RWPE2 (cell line): ENCODE results near the gene LDB2.

Experiments
- ATAC-seq: fragments of 200-7000 bp; cut with Tn5 transposase; 3 replicates; pipeline ENCODE4 v1.9.1; 2021; ENCODE audit warnings: low read depth
- DNase-seq: peaks from one replicate; pipeline ENCODE4 v3.0.0-alpha.2; 2020; ENCODE audit warnings: low spot score
- H3K27ac ChIP-seq: fragments of 450-650 bp; 2 replicates; pipeline ENCODE4 v1.5.1; 2017; ENCODE audit warnings: mild to moderate bottlenecking; ENCODE audit not compliant: poor library complexity, severe bottlenecking
- H3K27me3 ChIP-seq: fragments of 250-450 bp; sonication (Bioruptor Pico); 2 replicates; pipeline ENCODE4 v1.5.1; 2021; ENCODE audit warnings: mild to moderate bottlenecking, moderate library complexity; ENCODE audit not compliant: insufficient read depth, poor library complexity, severe bottlenecking
- H3K36me3 ChIP-seq: fragments of 250-450 bp; sonication (Bioruptor Pico); 2 replicates; pipeline ENCODE4 v1.5.1; 2020; ENCODE audit warnings: low read depth, mild to moderate bottlenecking, moderate library complexity
- H3K4me1 ChIP-seq: fragments of 250-450 bp; sonication (Bioruptor Pico); 2 replicates; pipeline ENCODE4 v1.5.1; 2021; ENCODE audit warnings: mild to moderate bottlenecking, moderate library complexity; ENCODE audit not compliant: insufficient read depth, poor library complexity, severe bottlenecking
- H3K4me3 ChIP-seq: fragments of 250-450 bp; sonication (Bioruptor Pico); 2 replicates; pipeline ENCODE4 v1.5.1; 2021; ENCODE audit warnings: mild to moderate bottlenecking, moderate library complexity; ENCODE audit not compliant: severe bottlenecking
- H3K9me3 ChIP-seq: fragments of 250-450 bp; sonication (Bioruptor Pico); 2 replicates; pipeline ENCODE4 v1.5.1; 2021; ENCODE audit warnings: mild to moderate bottlenecking, moderate library complexity; ENCODE audit not compliant: severe bottlenecking
- TF ChIP-seq, protein P1 (sequence below): fragments of 450-650 bp; IDR thresholded peaks from one replicate; pipeline ENCODE4 v1.5.1; 2017; ENCODE audit warnings: mild to moderate bottlenecking, moderate library complexity; ENCODE audit not compliant: poor library complexity, severe bottlenecking

The LDB2 gene

DNA sequence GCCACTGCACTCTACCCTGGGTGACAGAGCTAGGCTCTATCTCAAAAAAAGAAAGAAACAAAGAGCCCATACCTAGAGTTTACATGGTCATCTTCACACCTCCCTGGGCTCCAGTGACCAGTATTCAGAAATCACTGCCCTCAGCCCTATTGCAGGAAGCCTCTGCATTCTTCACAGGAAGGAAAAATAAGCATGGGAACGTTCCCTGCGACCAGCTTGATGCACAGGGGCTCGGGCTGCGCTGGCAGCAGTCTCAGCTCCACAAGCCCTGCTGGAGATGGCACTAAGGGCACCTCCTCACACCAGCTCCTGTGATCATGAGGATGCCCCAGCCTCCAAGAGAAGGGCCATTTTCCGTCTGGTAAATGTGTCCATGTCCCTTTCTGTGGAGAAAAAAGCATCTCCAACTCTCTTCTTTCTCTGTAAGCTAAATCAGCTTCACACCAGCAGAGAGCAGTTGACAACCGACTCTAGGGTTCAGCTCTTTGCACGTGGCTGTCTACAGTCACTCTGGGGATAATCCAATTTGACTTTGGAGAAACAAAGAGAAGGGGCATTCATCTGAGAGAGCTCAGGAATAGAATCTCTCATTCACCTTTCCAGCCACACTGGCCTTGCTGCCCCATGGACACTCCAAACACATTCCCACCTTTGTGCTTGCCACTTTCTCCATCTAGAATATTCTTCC lies 33.1 kb downstream of the LDB2 start:
- ATAC-seq = no peak

DNA sequence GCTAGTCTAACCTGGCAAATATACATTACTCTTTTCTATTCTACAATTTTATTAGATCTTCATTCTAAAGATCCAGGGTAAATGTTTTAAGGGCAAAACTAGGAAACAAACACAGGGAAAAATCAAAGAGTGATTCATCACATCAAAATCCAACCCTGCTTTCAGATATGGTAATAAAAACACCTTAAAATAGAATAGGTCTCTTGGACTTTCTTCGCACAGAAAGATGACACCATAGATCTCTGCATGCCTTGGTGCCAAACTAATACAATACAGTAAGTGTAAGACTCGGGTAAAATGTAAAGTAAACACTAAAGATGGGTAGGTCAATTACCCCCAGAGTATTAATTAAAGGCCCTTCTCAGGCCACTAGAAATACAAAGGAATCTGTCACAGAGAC lies 34.2 kb downstream of the LDB2 start:
- DNase-seq (no peak), ATAC-seq (0 out of 3 replicates have a peak, but pooled peaks have one; percentile 17)
- H3K27ac ChIP-seq = no peak overlapping the region
- TF ChIP-seq, protein P1, sequence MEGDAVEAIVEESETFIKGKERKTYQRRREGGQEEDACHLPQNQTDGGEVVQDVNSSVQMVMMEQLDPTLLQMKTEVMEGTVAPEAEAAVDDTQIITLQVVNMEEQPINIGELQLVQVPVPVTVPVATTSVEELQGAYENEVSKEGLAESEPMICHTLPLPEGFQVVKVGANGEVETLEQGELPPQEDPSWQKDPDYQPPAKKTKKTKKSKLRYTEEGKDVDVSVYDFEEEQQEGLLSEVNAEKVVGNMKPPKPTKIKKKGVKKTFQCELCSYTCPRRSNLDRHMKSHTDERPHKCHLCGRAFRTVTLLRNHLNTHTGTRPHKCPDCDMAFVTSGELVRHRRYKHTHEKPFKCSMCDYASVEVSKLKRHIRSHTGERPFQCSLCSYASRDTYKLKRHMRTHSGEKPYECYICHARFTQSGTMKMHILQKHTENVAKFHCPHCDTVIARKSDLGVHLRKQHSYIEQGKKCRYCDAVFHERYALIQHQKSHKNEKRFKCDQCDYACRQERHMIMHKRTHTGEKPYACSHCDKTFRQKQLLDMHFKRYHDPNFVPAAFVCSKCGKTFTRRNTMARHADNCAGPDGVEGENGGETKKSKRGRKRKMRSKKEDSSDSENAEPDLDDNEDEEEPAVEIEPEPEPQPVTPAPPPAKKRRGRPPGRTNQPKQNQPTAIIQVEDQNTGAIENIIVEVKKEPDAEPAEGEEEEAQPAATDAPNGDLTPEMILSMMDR = no peak
- H3K4me1 ChIP-seq = no peaks in the 10 kb centered on the region
- H3K36me3 ChIP-seq = no peaks in the 10 kb centered on the region
- H3K27me3 ChIP-seq = peaks cover 16% of the 10 kb centered on the region
- H3K4me3 ChIP-seq = no peak overlapping the region
- H3K9me3 ChIP-seq = no peaks in the 10 kb centered on the region

More for the DNA sequence above, 33.1 kb downstream of the LDB2 start:
- Histone ChIP-seq H3K4me3 (no peak overlapping the region), H3K9me3 (no peaks in the 10 kb centered on the region), H3K27me3 (peaks cover 16% of the 10 kb centered on the region), H3K4me1 (no peaks in the 10 kb centered on the region), H3K36me3 (no peaks in the 10 kb centered on the region), H3K27ac (no peak overlapping the region)
- TF ChIP-seq, protein P1 = no peak
- no peak for DNase-seq

DNA sequence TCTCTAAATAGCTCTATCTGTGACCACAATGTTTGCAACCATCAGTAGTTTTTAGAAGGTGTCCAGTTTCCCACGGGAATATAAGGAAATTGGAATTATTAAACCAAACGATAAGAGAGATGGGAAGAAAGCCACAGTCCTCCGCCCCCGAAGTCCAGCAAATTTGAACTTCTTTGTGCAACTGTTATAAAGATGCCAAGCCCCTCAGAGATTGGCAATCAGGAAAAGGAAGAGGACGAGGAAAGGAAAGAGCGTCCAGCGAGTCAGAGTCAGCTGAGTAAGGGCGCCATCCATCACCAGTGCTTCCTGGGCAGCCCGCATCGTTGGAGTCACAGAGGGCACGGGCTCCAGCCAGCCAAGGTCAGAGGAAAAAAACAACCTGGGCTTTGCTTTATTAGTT lies 35.7 kb downstream of the LDB2 start:
- DNase-seq = no peak
- Histone ChIP-seq H3K27ac (no peak overlapping the region), H3K4me1 (no peaks in the 10 kb centered on the region), H3K4me3 (no peak overlapping the region), H3K36me3 (no peaks in the 10 kb centered on the region), H3K9me3 (no peaks in the 10 kb centered on the region), H3K27me3 (peaks cover 8% of the 10 kb centered on the region)
- ATAC-seq = no peak
- TF ChIP-seq, protein P1 = no peak

DNA sequence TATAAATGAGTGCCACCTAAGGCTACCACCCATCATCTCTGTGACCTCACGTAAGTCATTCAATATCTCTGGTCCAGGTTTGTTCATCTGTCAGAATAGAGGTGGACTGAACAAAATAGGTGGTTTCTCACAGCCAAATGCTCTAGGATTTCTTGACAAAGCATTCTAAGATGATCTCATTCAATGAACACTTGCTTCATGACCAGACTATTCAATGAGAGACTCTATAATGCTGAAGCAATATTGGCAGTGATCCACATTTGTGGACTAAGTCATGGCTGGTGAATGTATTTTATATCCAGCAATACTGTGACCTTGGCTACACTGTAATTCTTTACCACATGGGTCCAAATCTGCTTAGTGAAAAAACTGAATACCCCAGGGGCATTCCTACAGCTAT lies 37.9 kb downstream of the LDB2 start:
- H3K36me3 ChIP-seq = no peaks in the 10 kb centered on the region
- no peak overlapping the region for H3K4me3 ChIP-seq
- peaks cover 10% of the 10 kb centered on the region for H3K27me3 ChIP-seq
- no peak overlapping the region for H3K27ac ChIP-seq
- no peaks in the 10 kb centered on the region for H3K4me1 ChIP-seq
- TF ChIP-seq, protein P1 = no peak
- ATAC-seq (no peak), DNase-seq (no peak)
- no peaks in the 10 kb centered on the region for H3K9me3 ChIP-seq

DNA sequence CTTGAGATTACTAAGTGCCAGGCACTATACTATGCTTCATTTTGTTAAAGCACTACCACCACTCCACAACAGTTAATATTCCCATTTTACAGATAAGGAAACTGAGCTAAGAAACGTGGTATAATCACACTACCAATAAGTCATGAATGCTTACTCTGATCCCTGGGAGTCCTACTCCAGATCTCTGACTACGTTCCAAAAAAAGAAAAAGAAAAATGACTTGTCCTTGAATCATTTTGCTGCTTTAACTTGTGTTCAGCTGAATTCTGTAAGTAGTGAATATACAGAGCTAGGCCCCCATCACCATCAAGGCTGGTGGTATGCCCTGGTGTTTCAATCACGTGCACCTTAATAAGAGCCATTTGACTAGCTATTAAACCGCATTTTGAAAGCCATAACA lies 39.4 kb downstream of the LDB2 start:
- no peak overlapping the region for H3K27ac ChIP-seq
- no peaks in the 10 kb centered on the region for H3K9me3 ChIP-seq
- ATAC-seq (no peak), DNase-seq (no peak)
- TF ChIP-seq, protein P1 = no peak
- no peak overlapping the region for H3K4me3 ChIP-seq
- no peaks in the 10 kb centered on the region for H3K4me1 ChIP-seq
- no peaks in the 10 kb centered on the region for H3K36me3 ChIP-seq
- H3K27me3 ChIP-seq = peaks cover 14% of the 10 kb centered on the region
